HepG2 (cell line): ENCODE results near the gene NRIP2. TPM values are rescaled to one million over a fixed set of nuclear protein-coding genes. Genes with fewer than 3 reads are reported as not detected.

Experiments
- ATAC-seq: fragments of 200-7000 bp; cut with Tn5 transposase; 3 replicates; pipeline ENCODE4 v1.9.1; 2020; ENCODE audit warnings: mild to moderate bottlenecking, moderate library complexity
- BruUV-seq: library from RNA; stranded (reverse); fragments of 400-500 nt; replicated peaks from 2 replicates; lab custom pipeline; 2021; lab: Mats Ljungman, UMichigan
- CTCF ChIA-PET: fragments of 300-600 bp; formaldehyde crosslinking; extraction: SDS; loops from one replicate; lab custom pipeline; 2021; ENCODE audit warnings: low total read pairs, inconsistent platforms, low intra/inter-chr PET ratio; lab: Yijun Ruan, JAX
- POLR2A ChIA-PET: fragments of 350-600 bp; sonication (Branson Sonifier 250); formaldehyde crosslinking; loops from one replicate; lab custom pipeline; 2020; ENCODE audit warnings: antibody characterized with exemption, inconsistent platforms; lab: Yijun Ruan, JAX
- DNase-seq: peaks from one replicate; pipeline ENCODE4 v3.0.0-alpha.2; 2015; ENCODE audit warnings: low spot score
- FAIRE-seq: peaks from 3 replicates; lab custom pipeline; 2011; peaks lifted over from hg19 to GRCh38; lab: Jason Lieb, UNC
- H2AFZ ChIP-seq: one replicate; pipeline ENCODE4 v1.6.1; 2011; ENCODE audit warnings: low read length, inconsistent platforms
- H3K27ac ChIP-seq: fragments of 300-600 bp; 3 replicates; pipeline ENCODE4 v1.8.0; 2011; ENCODE audit warnings: mixed run types, mild to moderate bottlenecking, mixed read lengths, low read length, inconsistent platforms; ENCODE audit not compliant: insufficient read depth; ENCODE audit errors: extremely low read length
- H3K27me3 ChIP-seq, 2 experiments: fragments of 200-600 bp in 1 of 2; 2 replicates in 1 of 2; 3 replicates in 1 of 2; pipeline versions ENCODE4 v1.6.0 to v1.8.0; 2011; ENCODE audit warnings: low read length in 2 of 2, mild to moderate bottlenecking in 2 of 2, moderate library complexity in 2 of 2, inconsistent platforms in 1 of 2; ENCODE audit not compliant: insufficient read depth in 2 of 2, control insufficient read depth in 1 of 2
- H3K36me3 ChIP-seq, 2 experiments: fragments of 200-600 bp in 1 of 2; replicated peaks in 1 of 2; 2 replicates in 1 of 2; 3 replicates in 1 of 2; pipeline versions ENCODE4 v1.5.1 to v1.8.0; 2011; ENCODE audit warnings: low read length in 2 of 2, inconsistent platforms in 1 of 2; ENCODE audit not compliant: insufficient read depth in 2 of 2, control insufficient read depth in 1 of 2
- H3K4me1 ChIP-seq: 2 replicates; pipeline ENCODE4 v1.5.1; 2012; ENCODE audit warnings: low read length, inconsistent platforms; ENCODE audit not compliant: insufficient read depth
- H3K4me2 ChIP-seq: 2 replicates; pipeline ENCODE4 v1.6.0; 2011; ENCODE audit warnings: low read depth, low read length, inconsistent platforms
- H3K4me3 ChIP-seq, 3 experiments: fragments of 200-600 bp in 1 of 3; sonication (generic), shearing (Covaris generic) in 1 of 3; replicated peaks in 1 of 3; 2 replicates each; pipeline ENCODE4 v1.5.1; 2011 to 2016; ENCODE audit warnings: low read length in 3 of 3, inconsistent platforms in 2 of 3, low read depth in 2 of 3, mild to moderate bottlenecking in 2 of 3, control low read depth in 1 of 3, mixed read lengths in 1 of 3; ENCODE audit not compliant: insufficient read depth in 1 of 3
- H3K79me2 ChIP-seq: one replicate; pipeline ENCODE4 v1.6.1; 2011; ENCODE audit warnings: low read length, inconsistent platforms; ENCODE audit not compliant: insufficient read depth
- H3K9ac ChIP-seq: 2 replicates; pipeline ENCODE4 v1.6.0; 2011; ENCODE audit warnings: mild to moderate bottlenecking, low read depth, low read length, inconsistent platforms; ENCODE audit not compliant: insufficient read depth
- H3K9me3 ChIP-seq: 2 replicates; pipeline ENCODE4 v1.5.1; 2012; ENCODE audit warnings: mild to moderate bottlenecking, low read length
- H4K20me1 ChIP-seq: 2 replicates; pipeline ENCODE4 v1.6.0; 2011; ENCODE audit warnings: inconsistent platforms, mild to moderate bottlenecking, low read length, moderate library complexity; ENCODE audit not compliant: insufficient read depth
- HNRNPH1 ChIP-seq: fragments of 200-400 bp; formaldehyde crosslinking; optimal IDR thresholded peaks from 2 replicates; pipeline ENCODE3; 2017; ENCODE audit warnings: mild to moderate bottlenecking, low read depth, low read length
- MIER3 ChIP-seq: IDR thresholded peaks from 2 replicates; pipeline ENCODE4 v1.6.1; 2016; ENCODE audit warnings: missing compliant biosample characterization, borderline replicate concordance
- NFRKB ChIP-seq: fragments of 450-650 bp; IDR thresholded peaks from 2 replicates; pipeline ENCODE4 v1.6.1; 2017
- PLRG1 ChIP-seq: fragments of 450-650 bp; conservative IDR thresholded peaks from 2 replicates; pipeline ENCODE4 v1.6.1; 2016
- PLSCR1 ChIP-seq: sonication (generic); formaldehyde crosslinking; IDR thresholded peaks from 2 replicates; pipeline ENCODE4 v1.5.0; 2020; ENCODE audit warnings: missing genetic modification reagents, mild to moderate bottlenecking, borderline replicate concordance
- TOE1 ChIP-seq: sonication (generic); formaldehyde crosslinking; IDR thresholded peaks from 2 replicates; pipeline ENCODE4 v1.4.0; 2020; ENCODE audit warnings: mild to moderate bottlenecking, missing genetic modification reagents
- ZFX ChIP-seq: sonication (generic); formaldehyde crosslinking; IDR thresholded peaks from 2 replicates; pipeline ENCODE4 v1.4.0; 2020; ENCODE audit warnings: mild to moderate bottlenecking, low read depth, missing genetic modification reagents, moderate library complexity
- ZNF496 ChIP-seq: sonication (generic); formaldehyde crosslinking; IDR thresholded peaks from 2 replicates; pipeline ENCODE4 v1.8.1; 2023; ENCODE audit warnings: mild to moderate bottlenecking, moderate library complexity, missing genetic modification reagents; ENCODE audit not compliant: insufficient replicate concordance
- WGBS: methylation state at CpG from one replicate; pipeline ENCODE4 v1.1.6; 2017; ENCODE audit warnings: low lambda C conversion rate; 5-methylcytosine and 5-hydroxymethylcytosine counted together
- in situ Hi-C: cut with HindIII; loops from 2 replicates; pipeline ENCODE4 v1.10.0; 2017; ENCODE audit warnings: low pct_unique_long_range_greater_than_20kb; ENCODE audit not compliant: extremely low pct_ligation_motif_present
- intact Hi-C: fragments of 100-400 bp; cut with micrococcal nuclease; formaldehyde crosslinking; loops from one replicate; pipeline ENCODE4 v1.10.0; 2022; ENCODE audit not compliant: unreplicated experiment
- polyA plus RNA-seq, 8 experiments: library from polyadenylated mRNA; depleted of rRNA in 3 of 8; stranded (reverse) in 7 of 8; unstranded in 1 of 8; fragments of >200 nt; fragmentation: Illumina TruSeq in 4 of 8; extraction: Trizol in 4 of 8; gene quantifications; 2 replicates each; pipeline versions ENCODE4 v1.2.1 to v1.2.3, GENCODE V29; 2011 to 2016; ENCODE audit warnings: low read depth in 4 of 8, missing spikeins in 1 of 8, mixed read lengths in 1 of 8; ENCODE audit not compliant: insufficient read depth in 1 of 8
- total RNA-seq, 5 experiments: library from RNA; depleted of rRNA; stranded (reverse); fragments of >200 nt; fragmentation: Illumina TruSeq; extraction: Trizol; gene quantifications; 2 replicates each; pipeline ENCODE4 v1.2.3, GENCODE V29; 2016; ENCODE audit warnings: low read depth in 1 of 5
- TF ChIP-seq, protein P1 (sequence below): IDR thresholded peaks from 2 replicates; pipeline ENCODE4 v1.6.1; 2016; ENCODE audit warnings: missing genetic modification reagents, missing compliant biosample characterization
- TF ChIP-seq, protein P2 (sequence below): sonication (generic); formaldehyde crosslinking; conservative IDR thresholded peaks from 2 replicates; pipeline ENCODE4 v1.8.0; 2022; ENCODE audit warnings: mild to moderate bottlenecking, moderate library complexity, missing genetic modification reagents

Gene NRIP2
- total and polyA plus RNA-seq, 2 of the 13 experiments (the other 11 are each of a cell fraction or from before 2014, with no cell fraction given): not detected

GRCh38 chr12:2791089-2791488 lies 43.7 kb downstream of the NRIP2 start:
- H3K79me2 ChIP-seq: peaks cover 3% of the 10 kb centered on the region
- 82% methylated on average over 6 of the region's 6 CpGs for WGBS
- TF ChIP-seq, protein P1, sequence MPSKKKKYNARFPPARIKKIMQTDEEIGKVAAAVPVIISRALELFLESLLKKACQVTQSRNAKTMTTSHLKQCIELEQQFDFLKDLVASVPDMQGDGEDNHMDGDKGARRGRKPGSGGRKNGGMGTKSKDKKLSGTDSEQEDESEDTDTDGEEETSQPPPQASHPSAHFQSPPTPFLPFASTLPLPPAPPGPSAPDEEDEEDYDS: no peak
- TF ChIP-seq NFRKB (no peak), TOE1 (CRISPR knock-in tag) (no peak), PLRG1 (no peak), HNRNPH1 (no peak), ZNF496 (no peak), ZFX (CRISPR knock-in tag) (no peak), MIER3 (CRISPR knock-in tag) (no peak), PLSCR1 (no peak)
- TF ChIP-seq, protein P2, sequence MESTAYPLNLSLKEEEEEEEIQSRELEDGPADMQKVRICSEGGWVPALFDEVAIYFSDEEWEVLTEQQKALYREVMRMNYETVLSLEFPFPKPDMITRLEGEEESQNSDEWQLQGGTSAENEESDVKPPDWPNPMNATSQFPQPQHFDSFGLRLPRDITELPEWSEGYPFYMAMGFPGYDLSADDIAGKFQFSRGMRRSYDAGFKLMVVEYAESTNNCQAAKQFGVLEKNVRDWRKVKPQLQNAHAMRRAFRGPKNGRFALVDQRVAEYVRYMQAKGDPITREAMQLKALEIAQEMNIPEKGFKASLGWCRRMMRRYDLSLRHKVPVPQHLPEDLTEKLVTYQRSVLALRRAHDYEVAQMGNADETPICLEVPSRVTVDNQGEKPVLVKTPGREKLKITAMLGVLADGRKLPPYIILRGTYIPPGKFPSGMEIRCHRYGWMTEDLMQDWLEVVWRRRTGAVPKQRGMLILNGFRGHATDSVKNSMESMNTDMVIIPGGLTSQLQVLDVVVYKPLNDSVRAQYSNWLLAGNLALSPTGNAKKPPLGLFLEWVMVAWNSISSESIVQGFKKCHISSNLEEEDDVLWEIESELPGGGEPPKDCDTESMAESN: no peak
- intact Hi-C loops (no loop called here), in situ Hi-C loops (no loop called here)
- no peak overlapping the region for H3K9ac ChIP-seq
- no peaks in the 10 kb centered on the region for H3K9me3 ChIP-seq
- ChIA-PET CTCF (no interaction called here), POLR2A (no interaction called here)
- no peaks in the 10 kb centered on the region for H4K20me1 ChIP-seq
- H3K36me3 ChIP-seq: no peaks in the 10 kb centered on the region
- no peak overlapping the region for H2AFZ ChIP-seq
- H3K4me3 ChIP-seq: no peak overlapping the region
- peaks cover 28% of the 10 kb centered on the region for H3K4me1 ChIP-seq
- FAIRE-seq (no peak), ATAC-seq (no peak), DNase-seq (no peak)
- no peak overlapping the region for H3K27ac ChIP-seq
- no peak overlapping the region for H3K4me2 ChIP-seq
- BruUV-seq: no TSS peak
- H3K27me3 ChIP-seq: no peaks in the 10 kb centered on the region
